Hepatocyte (in vitro differentiated cells): ENCODE data around the gene SLC22A31. TPM values are rescaled to one million over a fixed set of nuclear protein-coding genes. Genes with fewer than 3 reads are reported as not detected.

Source experiments
- DNase-seq: peaks from one replicate; pipeline ENCODE4 v3.0.0-alpha.2; 2016; ENCODE audit warnings: low spot score
- H2AFZ ChIP-seq: fragments of 200-600 bp; sonication (generic); 2 replicates; pipeline ENCODE4 v1.6.0; 2016; ENCODE audit warnings: antibody characterized with exemption, mild to moderate bottlenecking
- H3K27ac ChIP-seq: fragments of 200-600 bp; sonication (generic); 2 replicates; pipeline ENCODE4 v1.5.1; 2016; ENCODE audit warnings: mild to moderate bottlenecking
- H3K27me3 ChIP-seq: fragments of 200-600 bp; sonication (generic); 2 replicates; pipeline ENCODE4 v1.6.1; 2016
- H3K36me3 ChIP-seq: fragments of 200-600 bp; sonication (generic); replicated peaks from 2 replicates; pipeline ENCODE4 v1.5.1; 2016; ENCODE audit warnings: low read depth; ENCODE audit not compliant: insufficient read depth
- H3K4me1 ChIP-seq: fragments of 200-600 bp; sonication (generic); 2 replicates; pipeline ENCODE4 v1.5.1; 2016; ENCODE audit warnings: mild to moderate bottlenecking, moderate library complexity; ENCODE audit not compliant: insufficient read depth
- H3K4me2 ChIP-seq: fragments of 200-600 bp; sonication (generic); 2 replicates; pipeline ENCODE4 v1.6.0; 2016
- H3K4me3 ChIP-seq: fragments of 200-600 bp; sonication (generic); 2 replicates; pipeline ENCODE4 v1.5.1; 2016; ENCODE audit warnings: mild to moderate bottlenecking
- H3K79me2 ChIP-seq: fragments of 200-600 bp; sonication (generic); 2 replicates; pipeline ENCODE4 v1.6.0; 2017; ENCODE audit warnings: mild to moderate bottlenecking
- H3K9me2 ChIP-seq: fragments of 200-600 bp; sonication (generic); replicated peaks from 2 replicates; pipeline ENCODE4 v1.6.0; 2017; ENCODE audit warnings: mild to moderate bottlenecking; ENCODE audit not compliant: insufficient read depth
- H3K9me3 ChIP-seq: fragments of 200-600 bp; sonication (generic); 2 replicates; pipeline ENCODE4 v1.5.1; 2016; ENCODE audit warnings: low read depth, mild to moderate bottlenecking
- H4K20me1 ChIP-seq: fragments of 200-600 bp; sonication (generic); 2 replicates; pipeline ENCODE4 v1.6.0; 2016; ENCODE audit warnings: mild to moderate bottlenecking; ENCODE audit not compliant: insufficient read depth, poor library complexity, severe bottlenecking
- EZH2 ChIP-seq: fragments of 200-600 bp; sonication (generic); IDR thresholded peaks from 2 replicates; pipeline ENCODE4 v1.6.1; 2016; ENCODE audit warnings: antibody characterized with exemption, mild to moderate bottlenecking, borderline replicate concordance
- EZH2phosphoT487 ChIP-seq: fragments of 200-600 bp; sonication (generic); IDR thresholded peaks from one replicate; pipeline ENCODE4 v1.6.1; 2018; ENCODE audit warnings: antibody characterized with exemption, mild to moderate bottlenecking, low read depth, moderate library complexity; ENCODE audit not compliant: unreplicated experiment, severe bottlenecking
- WGBS: methylation state at CpG from one replicate; pipeline ENCODE4 v1.1.6; 2016; ENCODE audit warnings: low lambda C conversion rate; ENCODE audit errors: missing lambda C conversion rate; 5-methylcytosine and 5-hydroxymethylcytosine counted together
- polyA plus RNA-seq: library from polyadenylated mRNA; unstranded; fragments of >200 nt; fragmentation: Nextera tagmentation; extraction: Ambion mirVana; gene quantifications from 2 replicates; pipeline ENCODE4 v1.2.1, GENCODE V29; 2016
- total RNA-seq: library from RNA; depleted of rRNA; stranded (reverse); fragments of >200 nt; gene quantifications from 2 replicates; pipeline ENCODE4 v1.2.3, GENCODE V29; 2014
- TF ChIP-seq, protein P1 (sequence below): fragments of 200-600 bp; sonication (generic); IDR thresholded peaks from 2 replicates; pipeline ENCODE4 v1.5.1; 2016; ENCODE audit warnings: antibody characterized with exemption, mild to moderate bottlenecking; ENCODE audit not compliant: poor library complexity

The SLC22A31 gene
- total and polyA plus RNA-seq, 2 experiments from 2014 or later = 1.4 to 1.6 TPM

DNA sequence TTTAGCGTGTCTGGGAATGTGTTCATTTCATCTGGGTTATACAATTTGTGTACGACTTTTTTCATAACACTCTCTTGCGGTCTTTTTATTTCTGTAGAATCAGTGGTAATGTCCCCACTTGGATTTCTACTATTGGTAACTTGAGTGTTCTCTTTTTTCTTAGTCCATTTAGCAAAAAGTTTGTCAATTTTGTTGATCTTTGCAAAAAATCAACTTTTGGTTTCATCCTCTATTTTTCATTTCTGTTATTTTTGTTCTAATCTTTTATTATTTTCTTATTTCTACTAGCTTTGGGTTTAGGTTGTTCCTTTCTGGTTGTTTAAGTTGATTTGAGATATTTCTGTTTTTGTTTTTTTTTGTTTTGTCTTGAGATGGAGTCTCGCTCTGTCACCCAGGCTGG, 7.7 kb upstream of the SLC22A31 start:
- H3K9me2 ChIP-seq = no peaks in the 10 kb centered on the region
- H3K4me1 ChIP-seq = no peaks in the 10 kb centered on the region
- H3K27me3 ChIP-seq = peaks cover 18% of the 10 kb centered on the region
- no peak overlapping the region for H2AFZ ChIP-seq
- no peak overlapping the region for H3K27ac ChIP-seq
- TF ChIP-seq, protein P1, sequence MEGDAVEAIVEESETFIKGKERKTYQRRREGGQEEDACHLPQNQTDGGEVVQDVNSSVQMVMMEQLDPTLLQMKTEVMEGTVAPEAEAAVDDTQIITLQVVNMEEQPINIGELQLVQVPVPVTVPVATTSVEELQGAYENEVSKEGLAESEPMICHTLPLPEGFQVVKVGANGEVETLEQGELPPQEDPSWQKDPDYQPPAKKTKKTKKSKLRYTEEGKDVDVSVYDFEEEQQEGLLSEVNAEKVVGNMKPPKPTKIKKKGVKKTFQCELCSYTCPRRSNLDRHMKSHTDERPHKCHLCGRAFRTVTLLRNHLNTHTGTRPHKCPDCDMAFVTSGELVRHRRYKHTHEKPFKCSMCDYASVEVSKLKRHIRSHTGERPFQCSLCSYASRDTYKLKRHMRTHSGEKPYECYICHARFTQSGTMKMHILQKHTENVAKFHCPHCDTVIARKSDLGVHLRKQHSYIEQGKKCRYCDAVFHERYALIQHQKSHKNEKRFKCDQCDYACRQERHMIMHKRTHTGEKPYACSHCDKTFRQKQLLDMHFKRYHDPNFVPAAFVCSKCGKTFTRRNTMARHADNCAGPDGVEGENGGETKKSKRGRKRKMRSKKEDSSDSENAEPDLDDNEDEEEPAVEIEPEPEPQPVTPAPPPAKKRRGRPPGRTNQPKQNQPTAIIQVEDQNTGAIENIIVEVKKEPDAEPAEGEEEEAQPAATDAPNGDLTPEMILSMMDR = no peak
- TF ChIP-seq EZH2 (no peak), EZH2phosphoT487 (no peak)
- H3K36me3 ChIP-seq = no peaks in the 10 kb centered on the region
- H3K79me2 ChIP-seq = no peaks in the 10 kb centered on the region
- WGBS = 96% methylated on average over 4 of the region's 4 CpGs
- H4K20me1 ChIP-seq = no peaks in the 10 kb centered on the region
- no peaks in the 10 kb centered on the region for H3K9me3 ChIP-seq
- H3K4me2 ChIP-seq = no peak overlapping the region
- no peak overlapping the region for H3K4me3 ChIP-seq
- DNase-seq = no peak

- H3K4me2 ChIP-seq = peak overlapping the region; percentile 85
- no peaks in the 10 kb centered on the region for H3K4me1 ChIP-seq
- no peak overlapping the region for H3K27ac ChIP-seq
- no peak for TF ChIP-seq EZH2
- no peak for TF ChIP-seq EZH2phosphoT487
- TF ChIP-seq, protein P1 = no peak
- H2AFZ ChIP-seq = no peak overlapping the region
- WGBS = 59% methylated on average over 49 of the region's 49 CpGs
- DNase-seq = no peak
- H4K20me1 ChIP-seq = no peaks in the 10 kb centered on the region
- H3K9me2 ChIP-seq = no peaks in the 10 kb centered on the region
- H3K79me2 ChIP-seq = no peaks in the 10 kb centered on the region
- H3K36me3 ChIP-seq = no peaks in the 10 kb centered on the region
- no peaks in the 10 kb centered on the region for H3K9me3 ChIP-seq
- H3K27me3 ChIP-seq = peaks cover 48% of the 10 kb centered on the region
- no peak overlapping the region for H3K4me3 ChIP-seq
Measured at GRCh38 chr16:89202422-89203215, 2.3 kb upstream of the SLC22A31 start.

DNA sequence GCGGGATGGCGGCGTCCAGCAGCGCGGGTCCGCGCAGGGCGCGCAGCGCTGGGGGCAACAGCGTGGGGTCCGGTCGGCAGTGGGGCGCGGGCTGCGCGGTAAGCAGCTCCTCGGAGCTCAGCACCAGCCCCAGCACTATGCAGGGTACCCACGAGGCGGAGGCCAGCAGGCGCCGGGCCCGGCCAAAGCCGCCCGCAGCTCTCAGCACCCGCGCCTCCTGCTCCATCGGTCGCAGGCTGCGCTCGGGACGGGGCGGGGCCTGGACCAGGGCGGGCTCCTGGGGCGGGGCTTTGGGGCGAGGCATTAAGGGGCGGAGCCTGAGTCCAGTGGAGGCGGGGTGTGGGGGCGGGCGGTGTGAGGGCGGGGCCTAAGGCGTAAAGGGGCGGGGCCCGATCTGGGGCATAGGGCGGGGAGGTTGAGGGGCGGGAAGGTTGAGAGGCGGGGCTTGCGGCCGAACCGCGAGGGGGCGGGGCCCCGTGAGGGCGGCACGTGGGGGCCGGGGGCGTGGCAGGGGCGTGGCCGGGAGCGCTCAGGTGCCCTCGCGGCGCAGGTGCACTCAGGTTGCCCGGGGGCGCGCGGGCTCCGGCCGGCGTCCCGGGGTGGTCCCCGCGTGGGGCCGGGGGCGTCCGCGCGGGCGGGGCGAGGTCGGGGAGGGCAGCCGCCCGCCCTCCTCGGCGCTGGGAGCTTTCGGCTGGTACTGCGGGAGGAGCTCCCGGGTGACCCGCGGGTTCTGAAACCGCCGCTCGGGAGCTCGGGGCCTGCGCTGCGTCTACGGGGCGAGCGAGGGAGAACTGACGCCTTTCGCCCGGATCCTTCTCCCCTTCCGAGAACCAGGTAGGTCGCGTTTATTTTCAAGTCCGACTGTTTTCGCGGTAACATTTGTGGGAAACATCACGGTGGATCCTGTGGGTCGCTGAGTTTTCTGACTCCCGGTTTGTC, 1.4 kb upstream of the SLC22A31 start:
- Histone ChIP-seq H3K27ac (no peak overlapping the region), H3K9me3 (no peaks in the 10 kb centered on the region), H3K4me3 (no peak overlapping the region), H3K36me3 (no peaks in the 10 kb centered on the region), H3K27me3 (peaks cover 48% of the 10 kb centered on the region), H3K4me2 (peak overlapping the region; percentile 85), H3K4me1 (no peaks in the 10 kb centered on the region), H4K20me1 (no peaks in the 10 kb centered on the region), H2AFZ (no peak overlapping the region), H3K79me2 (no peaks in the 10 kb centered on the region), H3K9me2 (no peaks in the 10 kb centered on the region)
- DNase-seq = peak; percentile 95
- 1% methylated on average over 48 of the region's 111 CpGs for WGBS
- no peak for TF ChIP-seq EZH2phosphoT487
- TF ChIP-seq EZH2 = no peak
